ENCODE data around the gene TEKT5. TPM values are rescaled to one million over a fixed set of nuclear protein-coding genes. Genes with fewer than 3 reads are reported as not detected.
"Not testable (repeated sequence)": the region's sequence is repeated elsewhere in the genome, so short reads cannot be mapped to it uniquely, and the experiment has no call there.

TEKT5 gene
- total RNA-seq, 8 experiments from 2014 or later: 0.22 to 1.1 (median 0.69) TPM; not detected in 4

GRCh38 chr16:10652730-10653590, 41.8 kb downstream of the TEKT5 start:
- Histone ChIP-seq H3K4me1 (replicated peaks in 1 of 2) (no peaks in the 10 kb centered on the region), H3K27ac (no peak overlapping the region), H3K4me3 (no peak overlapping the region)
- in situ Hi-C loops (cut with MboI; ENCODE audit: low pct_unique_long_range_greater_than_20kb in 2 of 9, low sequenced_read_pairs in 9 of 9, unreplicated experiment in 9 of 9): no loop called here
- WGBS, 10 experiments: 60 to 80% methylated on average over 1 of the region's 8 CpGs; no CpG with 5 or more reads in 8 of the 10 experiments
- ATAC-seq (replicated peaks in 6 of 8): peak in 3 of 8 experiments; percentile 77 to 99 (median 87)

GRCh38 chr16:10649098-10649497, 45.6 kb downstream of the TEKT5 start:
- H3K4me3 ChIP-seq; H3K4me1 ChIP-seq (replicated peaks in 1 of 2); ATAC-seq (replicated peaks in 6 of 8); H3K27ac ChIP-seq; in situ Hi-C loops (cut with MboI; ENCODE audit: low pct_unique_long_range_greater_than_20kb in 2 of 9, low sequenced_read_pairs in 9 of 9, unreplicated experiment in 9 of 9): not testable (repeated sequence)
- WGBS, 10 experiments: 40 to 100% (median 93%) methylated on average over 1 of the region's 1 CpG; no CpG with 5 or more reads in 2 of the 10 experiments

GRCh38 chr16:10647721-10648296, 46.9 kb downstream of the TEKT5 start:
- WGBS, 10 experiments: 80 to 100% (median 98%) methylated on average over 1 to 4 of the region's 4 CpGs; no CpG with 5 or more reads in 2 of the 10 experiments
- in situ Hi-C loops (cut with MboI; ENCODE audit: low pct_unique_long_range_greater_than_20kb in 2 of 9, low sequenced_read_pairs in 9 of 9, unreplicated experiment in 9 of 9): no loop called here
- ATAC-seq (replicated peaks in 6 of 8): no peak
- H3K27ac ChIP-seq: no peak overlapping the region
- H3K4me1 ChIP-seq (replicated peaks in 1 of 2): peaks cover 0 to under 1% of the 10 kb centered on the region in 2 donors
- no peak overlapping the region for H3K4me3 ChIP-seq

GRCh38 chr16:10647264-10647720, 47.4 kb downstream of the TEKT5 start:
- no peak overlapping the region for H3K27ac ChIP-seq
- no peak for ATAC-seq (replicated peaks in 6 of 8)
- no peak overlapping the region for H3K4me3 ChIP-seq
- WGBS, 10 experiments: 80 to 100% (median 88%) methylated on average over 1 to 7 of the region's 10 CpGs; no CpG with 5 or more reads in 6 of the 10 experiments
- H3K4me1 ChIP-seq (replicated peaks in 1 of 2): peaks cover 0 to 6% of the 10 kb centered on the region in 2 donors
- in situ Hi-C loops (cut with MboI; ENCODE audit: low pct_unique_long_range_greater_than_20kb in 2 of 9, low sequenced_read_pairs in 9 of 9, unreplicated experiment in 9 of 9): no loop called here

- in situ Hi-C loops (cut with MboI; ENCODE audit: low pct_unique_long_range_greater_than_20kb in 2 of 9, low sequenced_read_pairs in 9 of 9, unreplicated experiment in 9 of 9): no loop called here
- no peak for ATAC-seq (replicated peaks in 6 of 8)
- no peak overlapping the region for H3K4me3 ChIP-seq
- H3K4me1 ChIP-seq (replicated peaks in 1 of 2): peaks cover 2 to 10% of the 10 kb centered on the region in 2 donors
- WGBS, 10 experiments: 20 to 100% (median 69%) methylated on average over 1 to 6 of the region's 9 CpGs; no CpG with 5 or more reads in 2 of the 10 experiments
- H3K27ac ChIP-seq: no peak overlapping the region
Observed at GRCh38 chr16:10646581-10647263, 48.0 kb downstream of the TEKT5 start.

- H3K4me3 ChIP-seq: no peak overlapping the region
- in situ Hi-C loops (cut with MboI; ENCODE audit: low pct_unique_long_range_greater_than_20kb in 2 of 9, low sequenced_read_pairs in 9 of 9, unreplicated experiment in 9 of 9): no loop called here
- 0 to 50% (median 24%) methylated on average over 1 of the region's 1 CpG; no CpG with 5 or more reads in 4 of the 10 experiments for WGBS, 10 experiments
- H3K27ac ChIP-seq: no peak overlapping the region
- ATAC-seq (replicated peaks in 6 of 8): no peak
- H3K4me1 ChIP-seq (replicated peaks in 1 of 2): peaks cover 2 to 10% of the 10 kb centered on the region in 2 donors
Observed at GRCh38 chr16:10646228-10646580, 48.5 kb downstream of the TEKT5 start.

GRCh38 chr16:10644092-10644491, 50.6 kb downstream of the TEKT5 start:
- 14 to 100% (median 89%) methylated on average over 1 to 5 of the region's 6 CpGs; no CpG with 5 or more reads in 3 of the 10 experiments for WGBS, 10 experiments

GRCh38 chr16:10642964-10643363, 51.8 kb downstream of the TEKT5 start:
- 50 to 100% (median 96%) methylated on average over 1 to 7 of the region's 7 CpGs; no CpG with 5 or more reads in 1 of the 10 experiments for WGBS, 10 experiments
- Histone ChIP-seq H3K4me1 (replicated peaks in 1 of 2) (peaks cover 2 to 10% of the 10 kb centered on the region in 2 donors), H3K4me3 (no peak overlapping the region), H3K27ac (no peak overlapping the region)
- in situ Hi-C loops (cut with MboI; ENCODE audit: low pct_unique_long_range_greater_than_20kb in 2 of 9, low sequenced_read_pairs in 9 of 9, unreplicated experiment in 9 of 9): no loop called here
- ATAC-seq (replicated peaks in 6 of 8): no peak

More at GRCh38 chr16:10644092-10644491, 50.6 kb downstream of the TEKT5 start:
- no peak for ATAC-seq (replicated peaks in 6 of 8)
- in situ Hi-C loops (cut with MboI; ENCODE audit: low pct_unique_long_range_greater_than_20kb in 2 of 9, low sequenced_read_pairs in 9 of 9, unreplicated experiment in 9 of 9): no loop called here
- no peak overlapping the region for H3K4me3 ChIP-seq
- H3K27ac ChIP-seq: no peak overlapping the region
- H3K4me1 ChIP-seq (replicated peaks in 1 of 2): peaks cover 2 to 10% of the 10 kb centered on the region in 2 donors

GRCh38 chr16:10641953-10642949, 52.5 kb downstream of the TEKT5 start:
- in situ Hi-C loops (cut with MboI; ENCODE audit: low pct_unique_long_range_greater_than_20kb in 2 of 9, low sequenced_read_pairs in 9 of 9, unreplicated experiment in 9 of 9): no loop called here
- peak in 4 of 8 experiments; percentile 16 to 47 (median 37) for ATAC-seq (replicated peaks in 6 of 8)
- Histone ChIP-seq H3K27ac (no peak overlapping the region), H3K4me1 (replicated peaks in 1 of 2) (peaks cover 2 to 10% of the 10 kb centered on the region in 2 donors), H3K4me3 (no peak overlapping the region)
- WGBS, 10 experiments: 40 to 86% (median 76%) methylated on average over 1 to 3 of the region's 6 CpGs; no CpG with 5 or more reads in 4 of the 10 experiments

- Histone ChIP-seq H3K27ac (no peak overlapping the region), H3K4me1 (replicated peaks in 1 of 2) (peaks cover 2 to 10% of the 10 kb centered on the region in 2 donors), H3K4me3 (no peak overlapping the region)
- in situ Hi-C loops (cut with MboI; ENCODE audit: low pct_unique_long_range_greater_than_20kb in 2 of 9, low sequenced_read_pairs in 9 of 9, unreplicated experiment in 9 of 9): no loop called here
- ATAC-seq (replicated peaks in 6 of 8): no peak
- WGBS, 10 experiments: 20 to 100% (median 85%) methylated on average over 1 to 6 of the region's 7 CpGs; no CpG with 5 or more reads in 1 of the 10 experiments
Observed at GRCh38 chr16:10641555-10641952, 53.2 kb downstream of the TEKT5 start.

- no peak overlapping the region for H3K4me3 ChIP-seq
- peaks cover 2 to 10% of the 10 kb centered on the region in 2 donors for H3K4me1 ChIP-seq (replicated peaks in 1 of 2)
- in situ Hi-C loops (cut with MboI; ENCODE audit: low pct_unique_long_range_greater_than_20kb in 2 of 9, low sequenced_read_pairs in 9 of 9, unreplicated experiment in 9 of 9): no loop called here
- no peak for ATAC-seq (replicated peaks in 6 of 8)
- no peak overlapping the region for H3K27ac ChIP-seq
- WGBS, 10 experiments: 29 to 100% (median 76%) methylated on average over 1 to 3 of the region's 3 CpGs; no CpG with 5 or more reads in 1 of the 10 experiments
Observed at GRCh38 chr16:10640934-10641333, 53.8 kb downstream of the TEKT5 start.

GRCh38 chr16:10638101-10638500, 56.6 kb downstream of the TEKT5 start:
- Histone ChIP-seq H3K4me1 (replicated peaks in 1 of 2) (peaks cover 2 to 10% of the 10 kb centered on the region in 2 donors), H3K4me3 (no peak overlapping the region), H3K27ac (no peak overlapping the region)
- WGBS, 10 experiments: 27 to 100% (median 59%) methylated on average over 1 to 6 of the region's 6 CpGs; no CpG with 5 or more reads in 4 of the 10 experiments
- no peak for ATAC-seq (replicated peaks in 6 of 8)
- in situ Hi-C loops (cut with MboI; ENCODE audit: low pct_unique_long_range_greater_than_20kb in 2 of 9, low sequenced_read_pairs in 9 of 9, unreplicated experiment in 9 of 9): no loop called here
